HG03025 (cell line): ENCODE measurements around the gene NCKAP5.

Experiments
- ATAC-seq: cut with Tn5 transposase; IDR thresholded peaks from one replicate; pipeline ENCODE4 v1.9.1; 2021; ENCODE audit warnings: mild to moderate bottlenecking, moderate library complexity; ENCODE audit not compliant: unreplicated experiment, low FRiP score

NCKAP5 gene

GRCh38 chr2:133411101-133411500 is 157.2 kb downstream of the NCKAP5 start:
- ATAC-seq: no peak

DNA sequence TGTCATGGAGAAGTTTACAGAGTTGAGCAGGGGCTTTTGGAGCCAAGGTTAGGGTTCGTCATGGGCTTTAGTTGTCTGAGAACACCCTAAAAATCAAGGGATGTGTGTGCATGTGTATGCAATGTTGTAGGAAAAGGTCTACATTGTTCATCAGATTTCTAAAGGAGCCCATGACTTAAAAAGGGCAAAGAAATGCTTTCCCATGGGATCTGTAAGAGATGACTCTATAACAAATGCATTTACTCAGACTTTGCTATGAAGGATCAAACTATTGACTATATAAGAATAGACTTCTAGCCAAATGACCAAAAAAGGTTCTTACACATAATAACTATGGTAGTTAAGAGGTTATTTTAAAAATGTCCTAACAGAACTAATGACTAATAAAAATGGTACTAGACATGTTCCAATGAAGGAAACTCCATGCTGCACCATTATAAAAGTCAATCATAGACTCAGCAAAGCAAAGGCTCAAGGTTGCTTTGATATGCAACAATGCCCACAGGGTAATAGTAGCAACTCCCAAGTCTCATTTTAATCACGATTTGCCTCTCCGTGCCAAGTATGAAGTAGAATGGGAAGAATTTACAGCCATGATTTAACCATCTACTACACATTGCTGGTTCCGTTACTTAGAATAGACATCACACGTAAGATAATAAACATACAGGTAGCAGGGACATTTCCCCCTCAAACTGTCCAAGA is 158.5 kb downstream of the NCKAP5 start:
- ATAC-seq: no peak

DNA sequence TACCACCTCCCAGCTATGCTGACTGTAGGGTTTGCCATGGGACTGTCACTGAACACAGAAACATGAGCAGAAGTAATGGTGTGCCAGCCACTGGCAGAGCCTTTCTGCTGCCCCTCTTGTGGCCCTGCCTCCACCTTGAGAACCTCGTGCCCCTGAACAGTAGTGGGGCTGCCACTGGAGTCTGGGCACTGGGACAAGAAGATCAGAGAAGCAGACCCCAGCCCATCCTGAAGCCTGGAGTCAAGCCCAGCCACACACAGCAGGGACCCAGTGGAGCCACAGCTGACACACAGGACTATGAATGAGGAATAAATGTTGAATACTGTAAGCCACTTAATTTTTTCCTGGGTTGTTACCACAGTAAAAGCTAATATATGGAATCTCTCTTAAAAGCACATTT is 159.6 kb downstream of the NCKAP5 start:
- ATAC-seq: no peak

DNA sequence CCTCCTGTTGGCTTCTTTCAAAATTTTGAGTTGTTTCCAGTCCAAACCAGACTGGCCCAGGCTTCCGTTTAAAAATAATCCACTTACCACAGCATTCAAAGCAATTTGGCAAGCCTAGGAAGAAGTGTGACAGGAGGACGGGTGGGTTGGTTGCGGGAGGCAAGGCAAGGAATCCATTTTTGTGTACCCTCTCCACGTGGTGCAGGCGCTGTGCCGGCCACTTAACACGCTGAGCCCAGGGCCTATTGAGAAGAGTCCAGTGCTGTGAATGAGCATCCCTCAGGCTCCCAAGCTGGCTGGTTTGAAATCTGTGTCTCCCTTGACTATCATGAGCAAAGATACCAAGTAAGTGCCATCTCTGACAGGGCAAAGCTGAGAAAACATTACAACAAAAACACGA is 160.9 kb downstream of the NCKAP5 start:
- no peak for ATAC-seq

DNA sequence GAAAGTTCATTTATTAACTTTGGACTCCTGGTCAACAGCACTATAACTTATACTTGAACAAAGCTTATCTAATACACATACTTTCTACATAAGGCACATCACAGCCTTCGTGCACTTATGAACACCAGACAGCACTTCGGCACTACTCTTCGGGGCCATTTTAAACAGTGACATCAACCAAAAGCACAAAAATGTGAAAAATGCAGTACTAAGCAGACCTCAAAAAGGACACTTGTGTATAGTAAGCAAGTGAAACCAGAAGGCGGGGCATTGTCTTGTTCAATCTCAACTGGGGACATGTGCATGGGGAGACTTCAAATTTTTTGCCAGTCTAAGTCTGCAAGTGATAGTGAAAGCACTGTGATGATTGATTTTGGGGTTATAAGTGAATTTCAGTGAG is 163.0 kb downstream of the NCKAP5 start:
- ATAC-seq: no peak

GRCh38 chr2:133400411-133400810 is 167.9 kb downstream of the NCKAP5 start:
- no peak for ATAC-seq

DNA sequence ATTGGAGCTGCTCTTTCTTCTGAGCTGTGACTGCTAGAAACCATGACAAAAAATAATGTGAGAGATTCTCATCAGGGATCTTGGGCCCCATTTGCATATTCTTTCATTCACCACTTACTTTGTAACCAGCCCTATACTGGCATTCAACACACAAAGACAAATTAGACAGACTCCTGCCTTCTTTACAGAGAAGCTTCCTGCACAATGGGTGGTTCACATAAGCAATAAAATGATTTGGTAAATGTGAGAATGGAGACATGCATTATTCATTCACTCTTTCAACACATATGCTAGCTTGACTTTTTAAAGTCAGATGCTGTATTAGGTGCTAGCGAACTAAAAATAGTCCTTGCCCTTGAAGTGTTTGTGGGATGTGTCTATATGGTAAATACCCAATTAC is 174.4 kb downstream of the NCKAP5 start:
- ATAC-seq: no peak

GRCh38 chr2:133390156-133390555 is 178.1 kb downstream of the NCKAP5 start:
- no peak for ATAC-seq

DNA sequence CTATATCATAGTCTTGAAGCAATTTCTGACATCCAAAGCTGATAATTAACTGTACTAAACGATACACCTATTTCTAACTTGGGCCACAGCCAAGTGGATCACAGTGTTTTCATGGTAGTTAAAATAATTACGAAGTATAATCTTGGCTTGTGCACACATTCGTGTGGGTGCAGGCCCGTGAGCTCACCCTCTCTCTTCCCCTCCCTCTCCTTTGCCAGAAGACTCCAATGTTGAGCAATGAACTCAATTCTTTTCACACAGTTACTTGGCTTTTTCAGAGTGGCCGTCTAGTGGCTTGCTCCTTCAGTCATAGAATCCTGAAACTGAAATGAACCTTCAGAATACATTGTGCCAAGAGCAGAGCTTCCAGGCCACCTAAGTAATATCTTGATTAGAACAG is 178.7 kb downstream of the NCKAP5 start:
- no peak for ATAC-seq

GRCh38 chr2:133382566-133382965 is 185.7 kb downstream of the NCKAP5 start:
- ATAC-seq: no peak

DNA sequence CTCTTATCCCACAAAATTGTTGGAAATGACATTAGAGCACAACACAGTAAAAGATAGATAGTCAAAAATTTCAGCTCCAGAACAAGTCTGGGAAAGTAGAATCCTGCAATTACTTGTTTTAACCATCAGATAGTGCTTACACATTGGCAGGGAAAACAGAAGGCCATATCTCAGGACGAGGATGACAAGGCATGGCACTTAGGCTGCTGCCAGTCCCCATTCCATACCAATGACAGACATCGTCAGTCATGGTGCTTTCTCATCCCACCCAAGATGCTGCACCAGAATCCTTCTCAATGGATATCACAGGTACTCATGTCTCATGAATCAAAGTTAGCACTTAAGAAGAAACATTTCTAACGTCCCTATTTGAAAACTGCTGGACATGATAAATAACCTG is 187.3 kb downstream of the NCKAP5 start:
- ATAC-seq: no peak

DNA sequence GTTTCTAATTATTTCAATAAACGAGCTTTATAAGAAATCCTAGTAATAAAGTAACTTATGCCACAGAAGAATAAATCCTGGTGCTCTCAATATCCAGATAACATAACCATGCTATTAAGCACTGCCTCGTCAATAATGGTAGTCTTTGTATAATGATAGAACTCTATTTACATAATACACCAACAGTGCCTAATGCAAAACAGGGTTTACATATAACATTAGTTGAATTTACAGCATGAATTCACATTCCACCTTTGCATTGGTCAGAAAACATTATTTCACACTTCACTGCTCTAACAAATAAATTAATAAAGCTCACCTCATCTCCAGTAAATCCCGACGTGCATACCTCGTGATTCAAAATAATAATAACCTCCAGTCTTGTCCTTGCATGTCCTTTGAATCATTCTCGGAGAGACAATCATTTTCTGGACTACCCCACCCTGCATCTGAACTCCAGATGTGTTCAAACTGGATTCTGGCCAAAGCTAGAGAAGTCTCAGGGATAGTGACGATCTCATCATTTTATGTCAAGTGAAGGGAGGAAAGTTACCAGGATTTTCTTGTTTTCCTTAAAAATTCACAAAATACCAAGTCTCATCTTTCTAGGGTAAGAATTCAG is 189.2 kb downstream of the NCKAP5 start:
- ATAC-seq: no peak

DNA sequence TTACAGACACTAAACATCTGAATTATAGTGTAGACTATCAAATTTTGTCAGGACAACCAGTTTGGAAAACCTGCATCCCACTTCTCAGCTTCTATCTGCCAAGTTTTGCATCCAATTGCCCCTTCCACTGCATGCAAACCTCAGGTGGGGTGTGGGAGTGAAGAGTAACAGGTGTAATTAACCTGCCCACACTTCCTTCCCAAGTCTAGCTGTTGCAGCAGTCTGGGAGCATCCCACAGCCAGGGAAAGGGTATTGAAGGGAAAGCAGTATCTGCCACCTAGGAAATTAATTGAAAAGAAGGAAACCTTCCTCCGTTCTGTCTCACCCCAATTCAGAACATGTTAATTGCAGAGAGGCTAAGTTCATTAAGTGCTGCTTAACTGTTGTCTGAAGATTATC is 189.9 kb downstream of the NCKAP5 start:
- ATAC-seq: no peak

DNA sequence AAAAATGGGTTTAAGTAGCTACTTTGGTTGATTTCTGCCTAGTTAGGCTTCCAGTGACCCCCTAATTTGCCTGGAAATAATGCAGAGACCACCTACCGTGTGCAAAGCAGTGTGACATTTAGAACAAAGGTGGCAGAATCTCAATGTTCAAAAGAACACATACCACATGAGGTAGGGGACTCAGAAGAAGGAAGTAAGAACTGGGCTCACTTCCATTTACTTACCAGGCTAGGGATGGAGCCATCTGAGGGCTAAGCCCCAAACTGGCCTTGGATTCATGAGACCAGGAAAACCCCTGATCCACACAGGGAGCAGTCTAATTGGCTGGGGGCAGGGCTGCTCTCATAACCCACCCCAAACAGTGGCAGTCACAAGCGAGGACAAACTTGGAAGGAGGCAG is 190.7 kb downstream of the NCKAP5 start:
- ATAC-seq: no peak

- no peak for ATAC-seq
Measured at GRCh38 chr2:133377021-133377481, 191.2 kb downstream of the NCKAP5 start.

DNA sequence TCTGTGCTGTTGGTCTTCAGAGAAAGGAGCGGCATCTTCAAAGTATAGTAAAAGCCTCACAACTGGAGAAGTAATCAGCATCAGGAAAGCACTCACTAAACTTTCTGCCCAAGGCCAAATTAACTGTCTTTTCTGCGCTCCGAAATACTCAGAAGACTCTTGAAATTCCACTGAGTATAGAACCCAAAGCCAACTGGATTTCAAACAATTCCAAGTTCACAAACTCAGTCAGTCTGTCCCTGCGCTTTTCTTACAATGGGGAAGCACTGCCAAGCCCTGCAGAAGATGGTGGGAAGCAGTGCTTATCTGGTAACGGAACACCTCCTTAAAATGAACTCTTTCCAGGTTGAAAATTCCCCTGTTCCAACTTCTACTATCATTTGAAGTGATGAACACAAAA is 193.5 kb downstream of the NCKAP5 start:
- no peak for ATAC-seq

- ATAC-seq: no peak
Measured at GRCh38 chr2:133371286-133371685, 197.0 kb downstream of the NCKAP5 start.

- no peak for ATAC-seq
Measured at GRCh38 chr2:133369901-133370658, 198.2 kb downstream of the NCKAP5 start.

GRCh38 chr2:133365117-133365516 is 203.1 kb downstream of the NCKAP5 start:
- no peak for ATAC-seq

- no peak for ATAC-seq
Measured at GRCh38 chr2:133364636-133365035, 203.6 kb downstream of the NCKAP5 start.

DNA sequence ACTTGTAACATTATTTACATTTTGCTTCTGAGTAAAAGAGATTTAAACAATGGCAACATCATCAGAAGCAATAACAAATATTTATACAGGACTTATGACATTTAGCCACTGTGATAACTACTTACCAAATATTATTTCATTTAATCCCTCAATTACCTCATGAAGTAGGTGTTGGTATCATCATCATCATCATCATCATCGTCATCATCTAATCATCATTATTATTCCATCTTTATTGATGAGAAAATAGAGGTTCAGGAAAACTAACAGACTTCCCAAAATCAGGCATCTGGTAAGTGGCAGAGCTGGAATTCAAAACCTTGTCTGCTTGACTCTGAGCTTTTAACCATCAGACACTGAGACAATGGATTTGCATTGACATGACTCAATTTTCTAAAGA is 204.4 kb downstream of the NCKAP5 start:
- no peak for ATAC-seq

- no peak for ATAC-seq
Measured at GRCh38 chr2:133362061-133362476, 206.2 kb downstream of the NCKAP5 start.
